OCI-LY3 (cell line): ENCODE measurements around the gene ETV1.

Experiments used
- H2AFZ ChIP-seq: fragments of 200-600, 300-600 bp; shearing (Covaris generic); 2 replicates; pipeline ENCODE4 v1.6.0; 2014; ENCODE audit warnings: antibody characterized with exemption, low read depth, low read length
- H3K27ac ChIP-seq: fragments of 200-600, 300-600 bp; sonication (generic); 2 replicates; pipeline ENCODE4 v1.5.1; 2014; ENCODE audit warnings: mild to moderate bottlenecking, low read length, moderate library complexity, mixed read lengths
- H3K27me3 ChIP-seq: fragments of 200-600, 300-600 bp; sonication (generic); 2 replicates; pipeline ENCODE4 v1.6.1; 2014; ENCODE audit warnings: low read depth, low read length, mixed read lengths
- H3K36me3 ChIP-seq: fragments of 200-600, 300-600 bp; sonication (generic); replicated peaks from 2 replicates; pipeline ENCODE3; 2014; ENCODE audit warnings: low read depth, low read length, mixed read lengths
- H3K4me1 ChIP-seq: fragments of 300-600, 200-600 bp; sonication (generic); 2 replicates; pipeline ENCODE4 v1.6.1; 2014; ENCODE audit warnings: low read length, mixed read lengths
- H3K4me2 ChIP-seq: fragments of 200-600, 300-600 bp; sonication (generic); 2 replicates; pipeline ENCODE4 v1.6.1; 2014; ENCODE audit warnings: low read length, mixed read lengths
- H3K4me3 ChIP-seq: fragments of 300-600, 200-600 bp; sonication (generic); 2 replicates; pipeline ENCODE4 v1.5.1; 2014; ENCODE audit warnings: antibody characterized with exemption, mild to moderate bottlenecking, low read length, moderate library complexity
- H3K79me2 ChIP-seq: fragments of 300-600, 200-600 bp; shearing (Covaris generic); 2 replicates; pipeline ENCODE4 v1.6.1; 2014; ENCODE audit warnings: mild to moderate bottlenecking, low read length, mixed read lengths
- H3K9ac ChIP-seq: fragments of 300-600, 200-600 bp; shearing (Covaris generic); 2 replicates; pipeline ENCODE4 v1.6.0; 2014; ENCODE audit warnings: mild to moderate bottlenecking, low read length, moderate library complexity
- H3K9me3 ChIP-seq: fragments of 200-600, 300-600 bp; shearing (Covaris generic); 2 replicates; pipeline ENCODE4 v1.6.1; 2014; ENCODE audit warnings: low read length, mixed read lengths; ENCODE audit not compliant: insufficient read depth
- H4K20me1 ChIP-seq: fragments of 200-600, 300-600 bp; sonication (generic); 2 replicates; pipeline ENCODE4 v1.6.1; 2016; ENCODE audit warnings: low read length, mixed read lengths; ENCODE audit not compliant: insufficient read depth
- CTCF ChIP-seq: fragments of 200-600, 300-600 bp; sonication (generic); IDR thresholded peaks from 2 replicates; pipeline ENCODE4 v1.5.1; 2014; ENCODE audit warnings: antibody characterized with exemption, low read length, low read depth
- EZH2phosphoT487 ChIP-seq: fragments of 200-600 bp; shearing (Covaris generic); IDR thresholded peaks from 2 replicates; pipeline ENCODE4 v1.6.1; 2018; ENCODE audit warnings: antibody characterized with exemption, mixed run types, low read depth

ETV1 gene

DNA sequence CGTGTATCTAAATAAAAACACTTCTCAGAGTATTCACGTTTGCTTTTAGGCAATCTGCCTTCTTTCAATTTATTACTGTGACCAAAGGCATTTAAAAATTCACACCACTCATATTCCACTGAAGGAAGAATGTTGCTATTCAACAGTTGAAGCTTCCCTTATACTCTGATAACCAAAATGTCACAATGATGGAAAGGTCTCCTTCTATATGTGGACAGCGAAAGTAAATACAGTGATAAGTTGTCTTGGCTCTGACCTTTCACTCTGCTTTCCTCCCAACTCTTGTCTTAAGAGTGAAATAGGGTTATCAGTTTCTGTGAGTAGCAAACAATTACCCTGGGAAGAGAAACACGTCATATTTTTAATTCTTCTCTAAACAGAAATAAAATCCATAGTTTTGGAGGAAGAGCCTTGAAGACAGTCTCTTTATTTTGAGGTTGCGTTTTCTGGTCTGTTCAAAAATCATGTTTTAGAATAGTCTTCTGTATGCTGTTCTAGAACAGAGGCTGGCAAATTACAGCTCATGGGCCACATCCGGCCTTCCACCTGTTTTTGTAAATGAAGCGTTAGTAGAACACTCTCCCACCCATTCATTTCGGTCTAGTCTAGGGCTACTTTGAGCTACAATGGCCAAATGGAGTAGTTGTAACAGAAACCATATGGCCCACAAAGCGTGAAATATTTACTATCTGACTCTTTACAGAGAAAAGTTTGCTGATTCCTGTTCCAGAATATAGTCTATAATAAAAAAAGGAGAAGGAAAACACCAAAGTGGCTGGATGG, 41.3 kb downstream of the ETV1 start:
- no peaks in the 10 kb centered on the region for H4K20me1 ChIP-seq
- no peak overlapping the region for H3K27ac ChIP-seq

DNA sequence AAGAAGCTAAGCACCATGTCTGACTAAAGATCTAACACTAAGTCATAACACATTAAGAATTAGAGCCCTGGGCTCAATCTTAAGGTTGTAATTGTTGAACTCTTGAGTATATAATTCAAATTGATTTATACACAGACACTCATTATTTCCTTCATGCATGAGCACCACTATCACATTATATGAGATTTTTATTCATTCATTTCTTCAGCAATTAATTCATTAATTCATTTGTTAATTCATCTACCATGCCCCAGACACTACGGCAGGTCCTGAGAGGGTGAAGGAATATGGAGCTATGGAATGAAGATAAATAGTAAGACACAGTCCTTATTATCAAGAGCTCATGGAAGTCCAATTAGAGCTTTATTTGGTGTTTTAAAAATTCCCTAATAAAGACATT, 41.9 kb downstream of the ETV1 start:
- Histone ChIP-seq H3K27ac (no peak overlapping the region), H3K9ac (no peak overlapping the region), H3K4me3 (no peak overlapping the region), H3K36me3 (no peaks in the 10 kb centered on the region), H3K79me2 (no peaks in the 10 kb centered on the region), H4K20me1 (no peaks in the 10 kb centered on the region), H3K27me3 (no peaks in the 10 kb centered on the region), H3K4me2 (no peak overlapping the region), H3K4me1 (no peaks in the 10 kb centered on the region), H3K9me3 (no peaks in the 10 kb centered on the region), H2AFZ (no peak overlapping the region)
- no peak for TF ChIP-seq CTCF
- no peak for TF ChIP-seq EZH2phosphoT487

More for the DNA sequence above, 41.3 kb downstream of the ETV1 start:
- Histone ChIP-seq H3K4me2 (no peak overlapping the region), H2AFZ (no peak overlapping the region), H3K9me3 (no peaks in the 10 kb centered on the region), H3K27me3 (no peaks in the 10 kb centered on the region), H3K4me3 (no peak overlapping the region), H3K4me1 (no peaks in the 10 kb centered on the region), H3K9ac (no peak overlapping the region), H3K36me3 (no peaks in the 10 kb centered on the region), H3K79me2 (no peaks in the 10 kb centered on the region)
- TF ChIP-seq EZH2phosphoT487 = no peak

DNA sequence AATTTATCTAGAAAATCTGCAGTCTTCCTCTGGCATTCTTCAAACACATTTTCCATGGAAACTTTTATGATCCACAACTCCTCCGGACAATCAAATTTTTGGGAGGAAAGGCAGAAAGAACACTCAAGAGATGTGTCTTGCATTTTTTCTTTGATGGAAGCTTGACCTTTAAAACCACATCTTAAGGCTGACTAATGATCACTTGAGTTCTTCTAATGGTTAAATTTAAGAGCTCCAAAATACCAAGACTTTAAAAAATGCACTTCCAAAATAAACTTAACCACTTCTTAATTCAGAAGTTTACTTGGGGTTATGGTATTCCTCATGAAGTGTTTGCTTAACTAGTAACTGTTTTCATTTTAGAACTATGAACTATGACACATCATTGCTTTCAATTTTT, 43.3 kb downstream of the ETV1 start:
- H3K79me2 ChIP-seq = no peaks in the 10 kb centered on the region
- no peaks in the 10 kb centered on the region for H4K20me1 ChIP-seq
- H3K9ac ChIP-seq = no peak overlapping the region
- no peaks in the 10 kb centered on the region for H3K36me3 ChIP-seq
- TF ChIP-seq CTCF (no peak), EZH2phosphoT487 (no peak)
- no peaks in the 10 kb centered on the region for H3K9me3 ChIP-seq
- no peaks in the 10 kb centered on the region for H3K27me3 ChIP-seq
- no peaks in the 10 kb centered on the region for H3K4me1 ChIP-seq
- H3K27ac ChIP-seq = no peak overlapping the region
- H3K4me3 ChIP-seq = no peak overlapping the region
- no peak overlapping the region for H3K4me2 ChIP-seq
- H2AFZ ChIP-seq = no peak overlapping the region

DNA sequence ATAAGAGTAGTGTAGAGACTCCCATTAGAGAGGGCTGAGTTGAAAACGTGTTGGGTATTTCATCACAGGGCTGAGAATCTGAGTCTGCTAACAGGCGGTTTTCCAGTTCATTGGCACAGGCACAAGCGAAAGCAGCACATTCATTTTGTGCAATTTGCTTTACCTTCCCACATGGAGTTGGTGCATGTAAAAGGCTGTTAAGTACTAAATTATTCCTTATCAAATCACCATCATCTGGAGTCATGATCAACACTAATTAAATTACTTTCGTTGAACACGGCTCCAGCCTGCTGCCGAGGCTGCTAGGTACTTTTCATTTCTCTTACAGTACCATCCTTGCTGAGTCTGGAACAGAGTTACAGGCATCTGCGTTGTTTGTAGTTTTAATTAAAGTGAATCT, 43.8 kb downstream of the ETV1 start:
- no peak for TF ChIP-seq EZH2phosphoT487
- TF ChIP-seq CTCF = no peak
- Histone ChIP-seq H3K79me2 (no peaks in the 10 kb centered on the region), H3K4me3 (no peak overlapping the region), H3K36me3 (no peaks in the 10 kb centered on the region), H3K27me3 (no peaks in the 10 kb centered on the region), H2AFZ (no peak overlapping the region), H4K20me1 (no peaks in the 10 kb centered on the region), H3K27ac (no peak overlapping the region), H3K9ac (no peak overlapping the region), H3K4me1 (no peaks in the 10 kb centered on the region), H3K9me3 (no peaks in the 10 kb centered on the region), H3K4me2 (no peak overlapping the region)
